Mucosa of stomach (tissue), 1 donor: ENCODE results near the gene P2RX5.

Experiments used
- H3K27me3 ChIP-seq: one replicate; pipeline ENCODE4 v1.7.0; 2013; ENCODE audit warnings: mild to moderate bottlenecking, low read length; ENCODE audit not compliant: control insufficient read depth, insufficient read depth
- H3K36me3 ChIP-seq: one replicate; pipeline ENCODE4 v1.7.0; 2013; ENCODE audit warnings: low read length; ENCODE audit not compliant: control insufficient read depth, insufficient read depth
- H3K4me1 ChIP-seq: one replicate; pipeline ENCODE4 v1.7.0; 2013; ENCODE audit warnings: mild to moderate bottlenecking, low read length; ENCODE audit not compliant: control insufficient read depth, insufficient read depth
- H3K4me3 ChIP-seq: one replicate; pipeline ENCODE4 v1.7.0; 2013; ENCODE audit warnings: low read length
- H3K9ac ChIP-seq: one replicate; pipeline ENCODE4 v1.7.0; 2013; ENCODE audit warnings: mild to moderate bottlenecking, low read length, moderate library complexity
- H3K9me3 ChIP-seq: one replicate; pipeline ENCODE4 v1.7.0; 2013; ENCODE audit warnings: mild to moderate bottlenecking, low read length, moderate library complexity; ENCODE audit not compliant: control insufficient read depth
- donor health status: Pancreatic carcinoma.

Gene P2RX5

GRCh38 chr17:3658784-3659449 lies 37.0 kb downstream of the P2RX5 start:
- peaks cover 21% of the 10 kb centered on the region for H3K4me1 ChIP-seq
- H3K27me3 ChIP-seq, result no peaks in the 10 kb centered on the region
- H3K36me3 ChIP-seq, result no peaks in the 10 kb centered on the region
- H3K9me3 ChIP-seq, result no peaks in the 10 kb centered on the region
- H3K9ac ChIP-seq, result no peak overlapping the region
- no peak overlapping the region for H3K4me3 ChIP-seq

GRCh38 chr17:3657874-3658783 lies 37.8 kb downstream of the P2RX5 start:
- no peak overlapping the region for H3K4me3 ChIP-seq
- no peaks in the 10 kb centered on the region for H3K36me3 ChIP-seq
- H3K4me1 ChIP-seq, result peaks cover 21% of the 10 kb centered on the region
- H3K9me3 ChIP-seq, result no peaks in the 10 kb centered on the region
- H3K9ac ChIP-seq, result no peak overlapping the region
- H3K27me3 ChIP-seq, result no peaks in the 10 kb centered on the region

GRCh38 chr17:3657588-3657869 lies 38.4 kb downstream of the P2RX5 start:
- Histone ChIP-seq H3K27me3 (no peaks in the 10 kb centered on the region), H3K36me3 (no peaks in the 10 kb centered on the region), H3K4me1 (peaks cover 21% of the 10 kb centered on the region), H3K4me3 (no peak overlapping the region), H3K9ac (no peak overlapping the region), H3K9me3 (no peaks in the 10 kb centered on the region)

GRCh38 chr17:3656755-3657587 lies 39.0 kb downstream of the P2RX5 start:
- no peaks in the 10 kb centered on the region for H3K9me3 ChIP-seq
- no peaks in the 10 kb centered on the region for H3K36me3 ChIP-seq
- H3K9ac ChIP-seq, result no peak overlapping the region
- H3K4me3 ChIP-seq, result no peak overlapping the region
- no peaks in the 10 kb centered on the region for H3K27me3 ChIP-seq
- H3K4me1 ChIP-seq, result peaks cover 21% of the 10 kb centered on the region

- Histone ChIP-seq H3K27me3 (no peaks in the 10 kb centered on the region), H3K9me3 (no peaks in the 10 kb centered on the region), H3K4me1 (peaks cover 21% of the 10 kb centered on the region), H3K9ac (no peak overlapping the region), H3K36me3 (no peaks in the 10 kb centered on the region), H3K4me3 (no peak overlapping the region)
These were observed 39.6 kb downstream of the P2RX5 start for GRCh38 chr17:3656353-3656752.

- H3K9ac ChIP-seq, result no peak overlapping the region
These were observed 40.2 kb downstream of the P2RX5 start for GRCh38 chr17:3655766-3656165.

GRCh38 chr17:3647769-3648555 lies 48.0 kb downstream of the P2RX5 start:
- H3K36me3 ChIP-seq, result peaks cover 7% of the 10 kb centered on the region

More at GRCh38 chr17:3655766-3656165, 40.2 kb downstream of the P2RX5 start:
- peaks cover 21% of the 10 kb centered on the region for H3K4me1 ChIP-seq
- no peaks in the 10 kb centered on the region for H3K9me3 ChIP-seq
- H3K27me3 ChIP-seq, result no peaks in the 10 kb centered on the region
- no peaks in the 10 kb centered on the region for H3K36me3 ChIP-seq
- H3K4me3 ChIP-seq, result no peak overlapping the region

GRCh38 chr17:3647251-3647650 lies 48.7 kb downstream of the P2RX5 start:
- Histone ChIP-seq H3K27me3 (no peaks in the 10 kb centered on the region), H3K4me1 (peaks cover 1% of the 10 kb centered on the region), H3K4me3 (no peak overlapping the region), H3K36me3 (peaks cover 7% of the 10 kb centered on the region), H3K9me3 (no peaks in the 10 kb centered on the region), H3K9ac (no peak overlapping the region)

More at GRCh38 chr17:3647769-3648555, 48.0 kb downstream of the P2RX5 start:
- Histone ChIP-seq H3K27me3 (no peaks in the 10 kb centered on the region), H3K9ac (no peak overlapping the region), H3K4me1 (no peaks in the 10 kb centered on the region), H3K4me3 (no peak overlapping the region), H3K9me3 (no peaks in the 10 kb centered on the region)

GRCh38 chr17:3645310-3645709 lies 50.6 kb downstream of the P2RX5 start:
- H3K36me3 ChIP-seq, result peaks cover 7% of the 10 kb centered on the region
- no peak overlapping the region for H3K9ac ChIP-seq
- H3K9me3 ChIP-seq, result no peaks in the 10 kb centered on the region
- H3K4me3 ChIP-seq, result no peak overlapping the region
- H3K4me1 ChIP-seq, result peaks cover 9% of the 10 kb centered on the region
- no peaks in the 10 kb centered on the region for H3K27me3 ChIP-seq

GRCh38 chr17:3643889-3644349 lies 52.0 kb downstream of the P2RX5 start:
- Histone ChIP-seq H3K9ac (no peak overlapping the region), H3K9me3 (no peaks in the 10 kb centered on the region), H3K27me3 (no peaks in the 10 kb centered on the region), H3K36me3 (peaks cover 7% of the 10 kb centered on the region), H3K4me3 (no peak overlapping the region), H3K4me1 (peaks cover 9% of the 10 kb centered on the region)

GRCh38 chr17:3641717-3642486 lies 54.1 kb downstream of the P2RX5 start:
- Histone ChIP-seq H3K36me3 (no peaks in the 10 kb centered on the region), H3K4me1 (peaks cover 9% of the 10 kb centered on the region), H3K27me3 (no peaks in the 10 kb centered on the region), H3K9ac (no peak overlapping the region), H3K9me3 (no peaks in the 10 kb centered on the region), H3K4me3 (no peak overlapping the region)
